OCI-LY7 (cell line): Measurements from ENCODE around the gene GALNT8. TPM values are rescaled to one million over a fixed set of nuclear protein-coding genes. Genes with fewer than 3 reads are reported as not detected.

Experiments used
- BruUV-seq: library from RNA; stranded (reverse); fragments of 400-500 nt; replicated peaks from 2 replicates; lab custom pipeline; 2021; lab: Mats Ljungman, UMichigan
- CTCF ChIA-PET: fragments of 300-600 bp; sonication (Branson Sonifier 250); formaldehyde crosslinking; loops from one replicate; lab custom pipeline; 2022; ENCODE audit warnings: antibody characterized with exemption; ENCODE audit not compliant: unreplicated experiment; lab: Charles Lee
- POLR2A ChIA-PET: fragments of 300-600 bp; sonication (Branson Sonifier 250); formaldehyde crosslinking; loops from one replicate; lab custom pipeline; 2022; ENCODE audit warnings: antibody characterized with exemption; lab: Charles Lee
- DNase-seq: peaks from one replicate; pipeline ENCODE4 v3.0.0-alpha.2; 2015; ENCODE audit warnings: low spot score
- H2AFZ ChIP-seq: fragments of 200-600 bp; sonication (generic), shearing (Covaris generic); 2 replicates; pipeline ENCODE4 v1.6.1; 2014; ENCODE audit warnings: mild to moderate bottlenecking, antibody characterized with exemption, low read length, moderate library complexity
- H3K27ac ChIP-seq: fragments of 200-600 bp; sonication (generic); 2 replicates; pipeline ENCODE4 v1.5.1; 2014; ENCODE audit warnings: mixed run types, low read depth, mild to moderate bottlenecking, moderate library complexity, low read length, inconsistent platforms; ENCODE audit not compliant: poor library complexity, severe bottlenecking
- H3K36me3 ChIP-seq: fragments of 200-600 bp; sonication (generic); 2 replicates; pipeline ENCODE4 v1.6.1; 2014; ENCODE audit warnings: mild to moderate bottlenecking, antibody characterized with exemption, low read length, moderate library complexity, mixed read lengths; ENCODE audit not compliant: insufficient read depth
- H3K4me1 ChIP-seq: fragments of 200-600 bp; sonication (generic); 2 replicates; pipeline ENCODE4 v1.5.1; 2014; ENCODE audit warnings: mild to moderate bottlenecking, low read length; ENCODE audit not compliant: insufficient read depth, poor library complexity, severe bottlenecking
- H3K4me2 ChIP-seq: fragments of 200-600 bp; sonication (generic); 2 replicates; pipeline ENCODE4 v1.6.1; 2014; ENCODE audit warnings: mild to moderate bottlenecking, low read length
- H3K4me3 ChIP-seq: fragments of 200-600 bp; sonication (generic); 2 replicates; pipeline ENCODE4 v1.5.1; 2014; ENCODE audit warnings: mild to moderate bottlenecking, low read depth, low read length; ENCODE audit not compliant: poor library complexity, severe bottlenecking
- H3K79me2 ChIP-seq: fragments of 200-600 bp; sonication (generic); 2 replicates; pipeline ENCODE4 v1.6.1; 2016; ENCODE audit warnings: low read depth, mild to moderate bottlenecking, low read length, moderate library complexity, mixed read lengths; ENCODE audit not compliant: insufficient read depth
- H3K9me2 ChIP-seq: fragments of 200-600 bp; sonication (generic); 2 replicates; pipeline ENCODE4 v1.6.1; 2016; ENCODE audit warnings: mild to moderate bottlenecking, low read length, mixed read lengths; ENCODE audit not compliant: insufficient read depth
- H3K9me3 ChIP-seq: fragments of 200-600 bp; sonication (generic); 2 replicates; pipeline ENCODE4 v1.6.1; 2014; ENCODE audit warnings: mild to moderate bottlenecking, mixed run types, low read length, mixed read lengths
- H4K20me1 ChIP-seq: fragments of 200-600 bp; sonication (generic); 2 replicates; pipeline ENCODE4 v1.6.1; 2014; ENCODE audit warnings: mild to moderate bottlenecking, antibody characterized with exemption, low read length, moderate library complexity, mixed read lengths; ENCODE audit not compliant: insufficient read depth
- CTCF ChIP-seq: fragments of 200-600 bp; sonication (generic); conservative IDR thresholded peaks from 2 replicates; pipeline ENCODE4 v1.5.1; 2014; ENCODE audit warnings: mild to moderate bottlenecking, antibody characterized with exemption, low read length, moderate library complexity, mixed read lengths
- EZH2phosphoT487 ChIP-seq: fragments of 200-600 bp; sonication (generic); IDR thresholded peaks from 2 replicates; pipeline ENCODE4 v1.6.1; 2018; ENCODE audit warnings: low read depth, borderline replicate concordance, mild to moderate bottlenecking, mixed run types, antibody characterized with exemption, low read length, moderate library complexity, mixed read lengths
- intact Hi-C: fragments of 100-400 bp; cut with micrococcal nuclease; formaldehyde crosslinking; loops from one replicate; pipeline ENCODE4 v1.10.0; 2022; ENCODE audit not compliant: unreplicated experiment
- total RNA-seq, 2 experiments: library from RNA; depleted of rRNA in 1 of 2; stranded (reverse); fragments of >200 nt in 1 of 2; shearing (Covaris generic) in 1 of 2; gene quantifications; 2 replicates each; pipeline ENCODE4 v1.2.3, GENCODE V29; 2014 to 2022

The GALNT8 gene
- total RNA-seq, 2 experiments from 2014 or later = 0.60 TPM; not detected in 1

- no peaks in the 10 kb centered on the region for H3K4me1 ChIP-seq
- H3K9me2 ChIP-seq = no peaks in the 10 kb centered on the region
- no peak for TF ChIP-seq EZH2phosphoT487
- no peak for TF ChIP-seq CTCF
- no peak overlapping the region for H3K27ac ChIP-seq
- DNase-seq = no peak
- BruUV-seq = no TSS peak
- H3K9me3 ChIP-seq = no peaks in the 10 kb centered on the region
- H4K20me1 ChIP-seq = no peaks in the 10 kb centered on the region
- POLR2A ChIA-PET = no interaction called here
- intact Hi-C loops = no loop called here
- H2AFZ ChIP-seq = no peak overlapping the region
- H3K79me2 ChIP-seq = no peaks in the 10 kb centered on the region
- no peak overlapping the region for H3K4me2 ChIP-seq
- peaks cover 53% of the 10 kb centered on the region for H3K36me3 ChIP-seq
- H3K4me3 ChIP-seq = no peak overlapping the region
- CTCF ChIA-PET = no interaction called here
Observed at GRCh38 chr12:4681732-4682131, 38.5 kb upstream of the GALNT8 start.

GRCh38 chr12:4685317-4685716 lies 34.9 kb upstream of the GALNT8 start:
- POLR2A ChIA-PET = no interaction called here
- no peak overlapping the region for H3K4me2 ChIP-seq
- H3K4me1 ChIP-seq = no peaks in the 10 kb centered on the region
- H3K36me3 ChIP-seq = peaks cover 79% of the 10 kb centered on the region
- intact Hi-C loops = no loop called here
- H3K27ac ChIP-seq = no peak overlapping the region
- H4K20me1 ChIP-seq = no peaks in the 10 kb centered on the region
- no TSS peak for BruUV-seq
- CTCF ChIA-PET = no interaction called here
- no peaks in the 10 kb centered on the region for H3K9me2 ChIP-seq
- no peaks in the 10 kb centered on the region for H3K79me2 ChIP-seq
- H3K9me3 ChIP-seq = no peaks in the 10 kb centered on the region
- H3K4me3 ChIP-seq = no peak overlapping the region
- no peak overlapping the region for H2AFZ ChIP-seq
- TF ChIP-seq EZH2phosphoT487 (no peak), CTCF (no peak)
- no peak for DNase-seq

- TF ChIP-seq CTCF (no peak), EZH2phosphoT487 (no peak)
Observed at GRCh38 chr12:4690760-4691159, 29.4 kb upstream of the GALNT8 start.

More at GRCh38 chr12:4690760-4691159, 29.4 kb upstream of the GALNT8 start:
- H4K20me1 ChIP-seq = no peaks in the 10 kb centered on the region
- ChIA-PET CTCF (no interaction called here), POLR2A (interaction anchor here (0.7 kb wide), 1 partner anchor 13 kb away, joined by 3 read pairs; no protein-coding TSS in a partner anchor)
- no peaks in the 10 kb centered on the region for H3K79me2 ChIP-seq
- no peak for DNase-seq
- H2AFZ ChIP-seq = no peak overlapping the region
- H3K4me2 ChIP-seq = no peak overlapping the region
- intact Hi-C loops = no loop called here
- no peaks in the 10 kb centered on the region for H3K4me1 ChIP-seq
- H3K9me3 ChIP-seq = no peaks in the 10 kb centered on the region
- H3K9me2 ChIP-seq = no peaks in the 10 kb centered on the region
- no peak overlapping the region for H3K4me3 ChIP-seq
- no peak overlapping the region for H3K27ac ChIP-seq
- no TSS peak for BruUV-seq
- peaks cover 45% of the 10 kb centered on the region for H3K36me3 ChIP-seq
